Retinal pigment epithelial cell (primary cell): Measurements from ENCODE around the gene FAM114A2.

Source experiments
- DNase-seq: peaks from one replicate; pipeline ENCODE4 v3.0.0-alpha.2; 2010; ENCODE audit warnings: low read depth
- H3K4me3 ChIP-seq: 2 replicates; pipeline ENCODE4 v1.5.1; 2011; ENCODE audit warnings: mild to moderate bottlenecking, low read length, control low read depth, moderate library complexity
- TF ChIP-seq, protein P1 (sequence below): conservative IDR thresholded peaks from 2 replicates; pipeline ENCODE4 v1.5.1; 2011; ENCODE audit warnings: low read depth, low read length, control low read depth, inconsistent platforms

Gene FAM114A2

DNA sequence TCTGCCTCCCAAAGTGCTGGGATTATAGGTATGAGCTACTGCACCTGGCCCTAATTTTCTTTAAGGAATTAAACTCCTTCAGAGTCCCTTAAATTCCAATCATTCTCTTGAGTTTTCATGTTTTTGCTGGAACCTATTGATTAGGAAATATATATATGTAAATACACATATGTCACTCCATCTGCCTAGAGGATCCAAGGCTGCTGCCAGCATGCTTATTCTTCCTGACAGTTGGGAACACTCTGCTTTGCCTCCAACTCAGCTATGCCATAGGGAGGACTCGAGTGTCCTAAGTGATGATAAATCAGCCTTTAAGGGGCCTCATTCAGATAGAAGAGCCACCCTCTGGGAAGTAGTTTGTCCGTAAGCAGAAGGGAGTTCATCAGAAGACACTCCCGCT lies 21.9 kb upstream of the FAM114A2 start:
- H3K4me3 ChIP-seq: no peak overlapping the region
- DNase-seq: no peak
- TF ChIP-seq, protein P1, sequence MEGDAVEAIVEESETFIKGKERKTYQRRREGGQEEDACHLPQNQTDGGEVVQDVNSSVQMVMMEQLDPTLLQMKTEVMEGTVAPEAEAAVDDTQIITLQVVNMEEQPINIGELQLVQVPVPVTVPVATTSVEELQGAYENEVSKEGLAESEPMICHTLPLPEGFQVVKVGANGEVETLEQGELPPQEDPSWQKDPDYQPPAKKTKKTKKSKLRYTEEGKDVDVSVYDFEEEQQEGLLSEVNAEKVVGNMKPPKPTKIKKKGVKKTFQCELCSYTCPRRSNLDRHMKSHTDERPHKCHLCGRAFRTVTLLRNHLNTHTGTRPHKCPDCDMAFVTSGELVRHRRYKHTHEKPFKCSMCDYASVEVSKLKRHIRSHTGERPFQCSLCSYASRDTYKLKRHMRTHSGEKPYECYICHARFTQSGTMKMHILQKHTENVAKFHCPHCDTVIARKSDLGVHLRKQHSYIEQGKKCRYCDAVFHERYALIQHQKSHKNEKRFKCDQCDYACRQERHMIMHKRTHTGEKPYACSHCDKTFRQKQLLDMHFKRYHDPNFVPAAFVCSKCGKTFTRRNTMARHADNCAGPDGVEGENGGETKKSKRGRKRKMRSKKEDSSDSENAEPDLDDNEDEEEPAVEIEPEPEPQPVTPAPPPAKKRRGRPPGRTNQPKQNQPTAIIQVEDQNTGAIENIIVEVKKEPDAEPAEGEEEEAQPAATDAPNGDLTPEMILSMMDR: no peak

DNA sequence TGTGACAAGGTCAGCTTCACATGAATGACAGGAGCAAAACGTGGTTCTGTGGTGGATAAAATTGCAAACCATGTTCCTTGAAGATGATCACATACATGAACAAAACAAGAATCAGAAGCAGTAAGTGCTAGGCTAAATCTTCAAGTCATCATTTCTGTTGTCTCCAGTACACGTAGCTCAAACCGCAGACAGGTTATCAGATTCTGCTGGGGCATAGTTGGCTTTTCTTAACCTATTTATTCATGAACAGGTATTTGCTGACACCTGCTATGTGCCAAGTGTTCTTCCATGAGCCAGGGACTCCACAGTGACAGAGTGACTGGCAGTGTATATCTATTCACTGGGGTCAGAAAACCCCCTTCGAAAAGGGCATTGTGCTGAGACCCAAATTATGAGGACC lies 20.9 kb upstream of the FAM114A2 start:
- H3K4me3 ChIP-seq: no peak overlapping the region
- TF ChIP-seq, protein P1: no peak
- DNase-seq: no peak

DNA sequence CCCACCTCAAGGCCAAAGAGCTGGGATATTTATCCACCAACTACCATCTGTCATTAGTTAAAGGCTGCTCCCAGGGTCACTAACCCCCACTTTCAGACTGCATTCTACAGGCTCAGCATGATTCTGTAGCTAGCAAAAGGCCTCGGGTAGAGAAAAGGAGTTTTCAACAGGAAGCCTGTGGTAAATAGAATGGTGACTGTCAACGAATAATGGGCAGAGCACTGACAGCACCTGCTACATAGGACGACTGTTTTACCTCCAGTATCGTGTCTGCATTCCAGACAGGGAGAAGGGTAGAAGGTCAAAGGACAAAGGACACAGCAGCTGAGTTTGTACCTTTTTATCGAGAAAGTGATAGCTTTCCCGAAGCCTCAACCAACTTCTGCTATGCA lies 20.3 kb upstream of the FAM114A2 start:
- TF ChIP-seq, protein P1: no peak
- no peak overlapping the region for H3K4me3 ChIP-seq
- DNase-seq: no peak

DNA sequence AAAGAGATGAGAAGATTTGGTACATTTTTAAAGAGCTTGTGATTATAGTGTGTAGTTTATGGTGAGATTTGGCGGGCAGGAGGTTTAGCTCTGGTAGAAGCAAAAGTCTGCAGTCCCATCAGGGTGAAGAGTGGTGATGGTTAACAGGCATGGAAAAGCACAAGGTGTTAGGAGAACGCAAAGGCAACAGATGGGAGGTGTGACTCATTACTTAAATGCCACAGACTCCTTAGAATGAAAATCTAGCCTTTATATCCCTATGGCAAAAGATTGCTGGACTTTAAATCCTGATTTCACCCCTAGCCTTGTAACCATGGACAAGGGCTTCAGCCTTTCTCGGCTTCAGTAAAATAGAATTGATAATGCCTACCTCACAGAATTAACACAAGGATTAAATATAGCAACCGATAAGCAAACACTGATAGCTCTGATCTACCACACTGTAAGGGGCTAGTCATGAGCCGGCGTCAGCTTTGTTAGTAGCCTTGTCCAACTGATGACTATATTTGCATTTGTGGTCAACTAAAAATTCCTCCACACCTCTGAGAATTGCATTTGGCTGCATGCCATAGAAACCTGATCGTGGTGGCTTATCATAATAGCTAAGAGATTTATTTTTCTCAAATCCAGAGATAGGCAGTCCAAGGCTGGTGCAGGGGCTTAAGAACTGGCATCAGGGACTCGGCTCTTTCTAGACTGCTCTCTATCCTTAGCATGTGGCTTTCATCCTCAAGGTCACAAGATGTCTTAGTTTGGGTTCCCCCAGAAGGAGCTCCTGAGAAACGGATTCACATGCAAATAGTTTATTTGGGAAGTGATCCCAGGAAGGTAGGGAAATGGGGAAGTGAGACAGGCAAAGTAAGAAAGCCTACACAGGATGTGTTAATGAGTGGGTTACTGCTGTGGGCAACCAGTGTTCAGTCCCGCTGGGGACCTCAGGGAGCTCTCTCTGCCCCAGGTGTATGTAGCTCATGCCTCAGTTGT lies 19.6 kb upstream of the FAM114A2 start:
- peak; percentile 95 for DNase-seq
- H3K4me3 ChIP-seq: no peak overlapping the region
- TF ChIP-seq, protein P1: no peak

DNA sequence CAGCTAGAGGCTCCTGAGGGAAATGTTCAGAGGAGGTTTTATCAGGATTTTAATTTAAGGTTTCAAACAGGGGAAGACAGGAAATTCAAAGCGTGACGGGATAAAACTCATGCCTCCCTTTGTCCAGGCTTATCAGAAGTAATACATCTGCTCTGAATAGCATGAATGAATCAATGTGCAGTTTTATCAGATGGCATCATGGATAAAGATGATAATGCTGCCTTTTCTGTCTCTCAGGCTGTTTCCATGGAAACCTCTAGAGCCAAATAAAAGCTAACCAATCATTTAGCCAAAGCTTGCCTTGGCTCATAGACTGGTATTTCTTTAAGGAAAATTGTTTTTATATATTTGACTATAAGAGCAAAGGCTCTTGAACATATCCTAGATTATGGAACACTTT lies 16.5 kb upstream of the FAM114A2 start:
- TF ChIP-seq, protein P1: no peak
- no peak overlapping the region for H3K4me3 ChIP-seq
- no peak for DNase-seq

DNA sequence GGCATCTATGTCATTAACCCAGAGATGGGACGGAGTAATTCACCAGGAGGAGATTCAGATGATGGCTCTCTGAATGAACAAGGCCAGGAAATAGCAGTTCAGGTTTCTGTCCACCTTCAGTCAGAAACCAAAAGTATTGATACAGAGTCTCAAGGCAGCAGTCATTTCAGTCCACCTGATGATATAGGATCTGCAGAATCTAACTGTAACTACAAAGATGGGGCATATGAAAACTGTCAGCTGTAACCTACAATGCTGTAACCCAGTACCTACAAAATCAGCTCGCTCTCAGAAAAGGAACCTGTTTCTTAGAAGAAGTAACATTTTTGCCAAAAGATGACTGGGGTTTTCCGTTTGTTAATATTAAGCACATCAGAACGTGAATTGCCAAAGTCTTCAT lies 14.8 kb upstream of the FAM114A2 start:
- DNase-seq: no peak

More for the DNA sequence above, 14.8 kb upstream of the FAM114A2 start:
- TF ChIP-seq, protein P1: no peak
- no peak overlapping the region for H3K4me3 ChIP-seq
